GM18498 (cell line): ENCODE data around the gene PLPPR2.
"Not testable (repeated sequence)": the region's sequence is repeated elsewhere in the genome, so short reads cannot be mapped to it uniquely, and the experiment has no call there.

Source experiments
- ATAC-seq: cut with Tn5 transposase; IDR thresholded peaks from one replicate; pipeline ENCODE4 v1.9.1; 2021; ENCODE audit warnings: mild to moderate bottlenecking, moderate library complexity; ENCODE audit not compliant: unreplicated experiment

Gene PLPPR2

GRCh38 chr19:11390933-11391680 lies 35.9 kb downstream of the PLPPR2 start:
- no peak for ATAC-seq

GRCh38 chr19:11397089-11397610 lies 41.9 kb downstream of the PLPPR2 start:
- no peak for ATAC-seq

- no peak for ATAC-seq
These were observed 44.4 kb downstream of the PLPPR2 start for GRCh38 chr19:11399667-11400066.

- ATAC-seq: no peak
These were observed 45.6 kb downstream of the PLPPR2 start for GRCh38 chr19:11400798-11401197.

- ATAC-seq: no peak
These were observed 46.7 kb downstream of the PLPPR2 start for GRCh38 chr19:11401808-11402543.

- no peak for ATAC-seq
These were observed 49.5 kb downstream of the PLPPR2 start for GRCh38 chr19:11404588-11405222.

GRCh38 chr19:11405846-11406643 lies 50.8 kb downstream of the PLPPR2 start:
- no peak for ATAC-seq

- ATAC-seq: not testable (repeated sequence)
These were observed 51.5 kb downstream of the PLPPR2 start for GRCh38 chr19:11406703-11407236.

- ATAC-seq: no peak
These were observed 53.4 kb downstream of the PLPPR2 start for GRCh38 chr19:11408591-11408990.

GRCh38 chr19:11410682-11411081 lies 55.5 kb downstream of the PLPPR2 start:
- ATAC-seq: no peak

GRCh38 chr19:11414544-11414943 lies 59.3 kb downstream of the PLPPR2 start:
- ATAC-seq: no peak
